AG04450 (cell line): ENCODE results near the gene JAGN1. TPM values are rescaled to one million over a fixed set of nuclear protein-coding genes. Genes with fewer than 3 reads are reported as not detected.

Source experiments
- CTCF ChIA-PET: fragments of 300-600, 350-600 bp; formaldehyde crosslinking; extraction: SDS; loops from one replicate; lab custom pipeline; 2022; ENCODE audit warnings: antibody characterized with exemption, inconsistent platforms; lab: Charles Lee
- POLR2A ChIA-PET: fragments of 350-600 bp; formaldehyde crosslinking; extraction: SDS; loops from one replicate; lab custom pipeline; 2021; ENCODE audit warnings: antibody characterized with exemption, inconsistent platforms; lab: Yijun Ruan, JAX
- DNase-seq: peaks from one replicate; pipeline ENCODE4 v3.0.0-alpha.2; 2011; ENCODE audit warnings: low read depth, low spot score
- H3K27ac ChIP-seq: one replicate; pipeline ENCODE4 v1.5.1; 2012; ENCODE audit warnings: low read depth, low read length, control low read depth
- H3K27me3 ChIP-seq: one replicate; pipeline ENCODE4 v1.6.0; 2012; ENCODE audit warnings: low read length; ENCODE audit not compliant: control insufficient read depth, insufficient read depth
- H3K4me3 ChIP-seq: 2 replicates; pipeline ENCODE4 v1.5.1; 2011; ENCODE audit warnings: mild to moderate bottlenecking, low read depth, low read length, control low read depth
- H3K9me3 ChIP-seq: 2 replicates; pipeline ENCODE4 v1.5.1; 2012; ENCODE audit warnings: low read length; ENCODE audit not compliant: control insufficient read depth, insufficient read depth
- CTCF ChIP-seq: IDR thresholded peaks from 2 replicates; pipeline ENCODE4 v1.5.1; 2011; ENCODE audit warnings: low read depth, low read length, control low read depth, inconsistent platforms
- polyA plus RNA-seq: library from polyadenylated mRNA; depleted of rRNA; stranded (reverse); fragments of >200 nt; gene quantifications from 2 replicates; pipeline ENCODE4 v1.2.3, GENCODE V29; 2011

The JAGN1 gene
- polyA plus RNA-seq, 1 experiment, result 44.4 TPM

DNA sequence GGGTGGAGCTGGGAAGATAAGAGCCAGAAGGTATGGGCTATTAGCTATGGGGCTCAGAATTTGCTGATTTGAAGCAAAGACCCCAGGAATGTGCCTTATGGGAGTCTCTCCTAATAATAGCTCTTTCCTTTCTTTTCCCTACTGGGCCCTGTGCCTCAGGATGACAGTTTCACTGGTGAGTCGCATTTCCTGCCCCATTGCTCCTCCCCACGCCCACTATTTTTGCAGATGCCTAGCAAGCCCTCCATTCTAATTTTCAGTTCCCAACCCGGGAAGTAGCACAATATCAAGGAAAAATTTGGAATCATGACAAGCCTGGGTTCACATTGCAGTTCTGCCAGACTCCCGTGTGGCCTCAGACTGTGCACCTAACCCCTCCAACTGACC is 12.8 kb downstream of the JAGN1 start:
- peak overlapping the region; percentile 63 for H3K27ac ChIP-seq
- CTCF ChIA-PET, result interaction anchor here (0.8 to 2.7 kb wide), 2 partner anchors 29 to 54 kb away, joined by 7 to 9 read pairs; no protein-coding TSS in a partner anchor
- H3K9me3 ChIP-seq, result no peaks in the 10 kb centered on the region
- POLR2A ChIA-PET, result interaction anchor here (1.3 kb wide), 1 partner anchor 29 kb away, joined by 6 read pairs; no protein-coding TSS in a partner anchor
- peak overlapping the region; percentile 23 for H3K4me3 ChIP-seq
- no peak for DNase-seq
- H3K27me3 ChIP-seq, result no peaks in the 10 kb centered on the region
- no peak for TF ChIP-seq CTCF

DNA sequence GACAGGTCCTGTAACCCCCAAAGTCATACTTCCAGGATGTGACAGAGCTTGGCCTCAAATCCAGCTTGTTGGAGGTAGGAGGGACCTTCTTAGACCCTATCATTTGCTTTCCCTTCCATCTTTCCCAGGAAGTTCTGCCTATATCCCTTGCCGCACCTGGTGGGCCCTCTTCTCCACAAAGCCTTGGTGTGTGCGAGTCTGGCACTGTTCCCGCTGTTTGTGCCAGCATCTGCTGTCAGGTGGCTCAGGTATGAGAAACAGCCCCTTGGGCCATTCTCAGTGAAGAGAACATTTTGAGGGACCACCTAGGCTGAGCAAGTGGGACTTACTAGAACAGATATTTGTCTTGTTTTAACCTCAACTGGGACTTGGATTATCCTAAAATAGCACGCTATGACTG is 13.5 kb downstream of the JAGN1 start:
- H3K4me3 ChIP-seq, result no peak overlapping the region
- ChIA-PET POLR2A (no interaction called here), CTCF (no interaction called here)
- no peaks in the 10 kb centered on the region for H3K9me3 ChIP-seq
- H3K27me3 ChIP-seq, result no peaks in the 10 kb centered on the region
- no peak overlapping the region for H3K27ac ChIP-seq
- no peak for DNase-seq
- no peak for TF ChIP-seq CTCF

DNA sequence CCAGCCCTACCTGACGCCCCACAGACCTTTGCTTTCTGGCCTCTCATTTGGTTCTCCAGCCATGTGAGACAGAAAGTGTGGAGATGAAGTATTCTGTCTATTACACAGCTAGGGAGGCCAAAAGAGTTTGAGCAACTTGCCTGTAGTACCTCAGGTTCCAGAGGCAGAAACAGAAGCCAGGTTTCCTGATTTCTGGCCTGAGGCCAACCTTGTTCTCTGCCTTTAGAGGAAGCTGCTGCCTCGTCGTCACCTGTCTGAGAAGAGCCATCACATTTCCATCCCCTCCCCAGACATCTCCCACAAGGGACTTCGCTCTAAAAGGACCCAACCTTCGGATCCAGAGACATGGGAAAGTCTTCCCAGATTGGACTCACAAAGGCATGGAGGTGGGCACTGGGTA is 16.1 kb downstream of the JAGN1 start:
- POLR2A ChIA-PET, result no interaction called here
- Histone ChIP-seq H3K9me3 (no peaks in the 10 kb centered on the region), H3K27ac (no peak overlapping the region), H3K27me3 (no peaks in the 10 kb centered on the region), H3K4me3 (no peak overlapping the region)
- TF ChIP-seq CTCF, result no peak
- DNase-seq, result no peak
- CTCF ChIA-PET, result interaction anchor here (1.0 to 1.1 kb wide), 2 partner anchors 9 to 57 kb away, joined by 3 read pairs; no protein-coding TSS in a partner anchor

DNA sequence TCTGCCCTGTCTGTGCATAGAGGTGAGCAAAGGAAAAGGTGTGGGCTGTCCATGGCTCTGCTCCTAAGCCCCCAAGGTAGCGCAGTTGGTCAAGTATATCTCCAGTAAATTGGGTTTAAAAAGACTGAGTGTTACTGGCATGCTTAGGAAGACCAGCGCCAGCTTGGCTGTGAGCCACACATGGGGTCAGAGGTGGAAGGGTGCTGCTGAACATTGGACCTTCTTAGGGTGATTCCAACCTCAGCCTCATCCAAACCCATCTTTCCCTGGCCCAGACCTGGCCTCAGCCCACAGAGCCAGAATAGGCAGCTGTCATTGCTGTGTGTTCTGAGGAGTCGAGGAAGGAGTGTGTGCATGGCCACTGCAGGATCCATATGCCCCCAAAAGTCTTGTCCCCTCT is 17.9 kb downstream of the JAGN1 start:
- Histone ChIP-seq H3K4me3 (no peak overlapping the region), H3K27me3 (no peaks in the 10 kb centered on the region), H3K9me3 (no peaks in the 10 kb centered on the region), H3K27ac (no peak overlapping the region)
- ChIA-PET POLR2A (no interaction called here), CTCF (no interaction called here)
- no peak for TF ChIP-seq CTCF
- no peak for DNase-seq

- no peak for DNase-seq
- Histone ChIP-seq H3K27ac (no peak overlapping the region), H3K27me3 (no peaks in the 10 kb centered on the region), H3K9me3 (no peaks in the 10 kb centered on the region), H3K4me3 (no peak overlapping the region)
- TF ChIP-seq CTCF, result no peak
- POLR2A ChIA-PET, result no interaction called here
- CTCF ChIA-PET, result no interaction called here
Observed at GRCh38 chr3:9909221-9910013, 19.0 kb downstream of the JAGN1 start.
